ENCODE data around the gene MDM2.

- no peak for TF ChIP-seq CTCF (IDR thresholded peaks at IDR 0.05)
- TF ChIP-seq POLR2A (IDR thresholded peaks at IDR 0.05) = no peak
Observed at GRCh38 chr12:68815928-68816800, 8.2 kb downstream of the MDM2 start.

Measured in heart left ventricle (tissue), 13 donors.